ENCODE results near the gene ZSWIM4.

ZSWIM4 gene

GRCh38 chr19:13813147-13813546 is 17.9 kb downstream of the ZSWIM4 start:
- TF ChIP-seq CTCF (IDR thresholded peaks at IDR 0.05; ENCODE audit: low read depth, low read length) (no peak), EZH2phosphoT487 (IDR thresholded peaks at IDR 0.05; ENCODE audit: low read depth) (no peak)

GRCh38 chr19:13814550-13814949 is 19.3 kb downstream of the ZSWIM4 start:
- Histone ChIP-seq H3K36me3 (replicated peaks; ENCODE audit: low read depth, low read length) (peaks cover 48% of the 10 kb centered on the region), H3K4me2 (ENCODE audit: low read length) (no peak overlapping the region)

More at GRCh38 chr19:13813147-13813546, 17.9 kb downstream of the ZSWIM4 start:
- H3K9ac ChIP-seq (ENCODE audit: low read length), result no peak overlapping the region
- H3K4me1 ChIP-seq (ENCODE audit: low read length), result no peaks in the 10 kb centered on the region
- H3K36me3 ChIP-seq (replicated peaks; ENCODE audit: low read depth, low read length), result peaks cover 50% of the 10 kb centered on the region
- no peak overlapping the region for H2AFZ ChIP-seq (ENCODE audit: low read depth, low read length)
- no peaks in the 10 kb centered on the region for H3K27me3 ChIP-seq (ENCODE audit: low read depth, low read length)
- no peaks in the 10 kb centered on the region for H3K79me2 ChIP-seq (ENCODE audit: low read length)
- H3K4me3 ChIP-seq (ENCODE audit: low read length), result no peak overlapping the region
- no peak overlapping the region for H3K4me2 ChIP-seq (ENCODE audit: low read length)
- no peak overlapping the region for H3K27ac ChIP-seq (ENCODE audit: low read length)
- H4K20me1 ChIP-seq (ENCODE audit: insufficient read depth, low read length), result no peaks in the 10 kb centered on the region
- no peaks in the 10 kb centered on the region for H3K9me3 ChIP-seq (ENCODE audit: insufficient read depth, low read length)

GRCh38 chr19:13817018-13817614 is 21.9 kb downstream of the ZSWIM4 start:
- Histone ChIP-seq H3K36me3 (replicated peaks; ENCODE audit: low read depth, low read length) (peaks cover 55% of the 10 kb centered on the region), H2AFZ (ENCODE audit: low read depth, low read length) (no peak overlapping the region), H3K4me3 (ENCODE audit: low read length) (no peak overlapping the region), H3K79me2 (ENCODE audit: low read length) (no peaks in the 10 kb centered on the region), H3K4me2 (ENCODE audit: low read length) (no peak overlapping the region), H3K27ac (ENCODE audit: low read length) (no peak overlapping the region), H3K4me1 (ENCODE audit: low read length) (no peaks in the 10 kb centered on the region), H3K27me3 (ENCODE audit: low read depth, low read length) (no peaks in the 10 kb centered on the region), H4K20me1 (ENCODE audit: insufficient read depth, low read length) (no peaks in the 10 kb centered on the region), H3K9ac (ENCODE audit: low read length) (no peak overlapping the region), H3K9me3 (ENCODE audit: insufficient read depth, low read length) (no peaks in the 10 kb centered on the region)
- TF ChIP-seq CTCF (IDR thresholded peaks at IDR 0.05; ENCODE audit: low read depth, low read length) (no peak), EZH2phosphoT487 (IDR thresholded peaks at IDR 0.05; ENCODE audit: low read depth) (no peak)

More at GRCh38 chr19:13814550-13814949, 19.3 kb downstream of the ZSWIM4 start:
- Histone ChIP-seq H2AFZ (ENCODE audit: low read depth, low read length) (no peak overlapping the region), H3K9ac (ENCODE audit: low read length) (no peak overlapping the region), H3K79me2 (ENCODE audit: low read length) (no peaks in the 10 kb centered on the region), H3K27me3 (ENCODE audit: low read depth, low read length) (no peaks in the 10 kb centered on the region), H3K4me1 (ENCODE audit: low read length) (no peaks in the 10 kb centered on the region), H4K20me1 (ENCODE audit: insufficient read depth, low read length) (no peaks in the 10 kb centered on the region), H3K27ac (ENCODE audit: low read length) (no peak overlapping the region), H3K4me3 (ENCODE audit: low read length) (no peak overlapping the region), H3K9me3 (ENCODE audit: insufficient read depth, low read length) (no peaks in the 10 kb centered on the region)
- TF ChIP-seq CTCF (IDR thresholded peaks at IDR 0.05; ENCODE audit: low read depth, low read length), result no peak
- TF ChIP-seq EZH2phosphoT487 (IDR thresholded peaks at IDR 0.05; ENCODE audit: low read depth), result no peak

- TF ChIP-seq CTCF (IDR thresholded peaks at IDR 0.05; ENCODE audit: low read depth, low read length) (no peak), EZH2phosphoT487 (IDR thresholded peaks at IDR 0.05; ENCODE audit: low read depth) (no peak)
These were observed 22.6 kb downstream of the ZSWIM4 start for GRCh38 chr19:13817615-13818371.

More at GRCh38 chr19:13817615-13818371, 22.6 kb downstream of the ZSWIM4 start:
- Histone ChIP-seq H3K4me3 (ENCODE audit: low read length) (no peak overlapping the region), H3K4me2 (ENCODE audit: low read length) (no peak overlapping the region), H4K20me1 (ENCODE audit: insufficient read depth, low read length) (no peaks in the 10 kb centered on the region), H3K4me1 (ENCODE audit: low read length) (no peaks in the 10 kb centered on the region), H3K27ac (ENCODE audit: low read length) (no peak overlapping the region), H3K9me3 (ENCODE audit: insufficient read depth, low read length) (no peaks in the 10 kb centered on the region), H2AFZ (ENCODE audit: low read depth, low read length) (no peak overlapping the region), H3K36me3 (replicated peaks; ENCODE audit: low read depth, low read length) (peaks cover 52% of the 10 kb centered on the region), H3K79me2 (ENCODE audit: low read length) (no peaks in the 10 kb centered on the region), H3K9ac (ENCODE audit: low read length) (no peak overlapping the region), H3K27me3 (ENCODE audit: low read depth, low read length) (no peaks in the 10 kb centered on the region)
